Neural progenitor cell (in vitro differentiated cells): ENCODE data around the gene FCAMR.

Source experiments
- EZH2 ChIP-seq: fragments of 200-600 bp; sonication (generic); IDR thresholded peaks from 2 replicates; pipeline ENCODE4 v1.6.1; 2017; ENCODE audit warnings: antibody characterized with exemption, mild to moderate bottlenecking, moderate library complexity
- EZH2phosphoT487 ChIP-seq: fragments of 200-600 bp; sonication (generic); IDR thresholded peaks from 2 replicates; pipeline ENCODE4 v1.6.1; 2017; ENCODE audit warnings: antibody characterized with exemption
- TF ChIP-seq, protein P1 (sequence below): fragments of 200-600 bp; sonication (generic); IDR thresholded peaks from 2 replicates; pipeline ENCODE4 v1.5.1; 2017; ENCODE audit warnings: antibody characterized with exemption, mild to moderate bottlenecking

DNA sequence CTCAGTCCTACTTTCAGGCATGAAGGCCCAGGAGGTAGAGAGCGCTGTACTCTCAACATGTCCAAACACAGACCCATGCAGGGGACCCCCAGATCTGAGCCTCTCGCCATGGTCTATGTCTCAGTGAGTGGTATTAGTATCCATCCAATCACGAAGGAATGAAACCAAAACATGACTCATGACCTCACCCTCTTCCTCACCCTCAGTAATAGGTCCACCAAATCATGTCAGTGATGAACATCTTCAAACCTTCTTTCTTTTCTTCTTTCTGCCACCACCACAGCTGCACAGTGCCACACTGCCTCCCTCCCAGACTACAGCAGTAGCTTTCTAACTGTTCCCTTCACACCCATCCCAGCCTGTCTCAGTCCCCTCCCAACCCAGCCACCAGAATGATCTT lies 45.5 kb upstream of the FCAMR start:
- TF ChIP-seq, protein P1, sequence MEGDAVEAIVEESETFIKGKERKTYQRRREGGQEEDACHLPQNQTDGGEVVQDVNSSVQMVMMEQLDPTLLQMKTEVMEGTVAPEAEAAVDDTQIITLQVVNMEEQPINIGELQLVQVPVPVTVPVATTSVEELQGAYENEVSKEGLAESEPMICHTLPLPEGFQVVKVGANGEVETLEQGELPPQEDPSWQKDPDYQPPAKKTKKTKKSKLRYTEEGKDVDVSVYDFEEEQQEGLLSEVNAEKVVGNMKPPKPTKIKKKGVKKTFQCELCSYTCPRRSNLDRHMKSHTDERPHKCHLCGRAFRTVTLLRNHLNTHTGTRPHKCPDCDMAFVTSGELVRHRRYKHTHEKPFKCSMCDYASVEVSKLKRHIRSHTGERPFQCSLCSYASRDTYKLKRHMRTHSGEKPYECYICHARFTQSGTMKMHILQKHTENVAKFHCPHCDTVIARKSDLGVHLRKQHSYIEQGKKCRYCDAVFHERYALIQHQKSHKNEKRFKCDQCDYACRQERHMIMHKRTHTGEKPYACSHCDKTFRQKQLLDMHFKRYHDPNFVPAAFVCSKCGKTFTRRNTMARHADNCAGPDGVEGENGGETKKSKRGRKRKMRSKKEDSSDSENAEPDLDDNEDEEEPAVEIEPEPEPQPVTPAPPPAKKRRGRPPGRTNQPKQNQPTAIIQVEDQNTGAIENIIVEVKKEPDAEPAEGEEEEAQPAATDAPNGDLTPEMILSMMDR = no peak
- TF ChIP-seq EZH2phosphoT487 (no peak), EZH2 (no peak)
